Measurements from ENCODE around the gene R3HDM4.
"Not testable (repeated sequence)": the region's sequence is repeated elsewhere in the genome, so short reads cannot be mapped to it uniquely, and the experiment has no call there.

Gene R3HDM4

DNA sequence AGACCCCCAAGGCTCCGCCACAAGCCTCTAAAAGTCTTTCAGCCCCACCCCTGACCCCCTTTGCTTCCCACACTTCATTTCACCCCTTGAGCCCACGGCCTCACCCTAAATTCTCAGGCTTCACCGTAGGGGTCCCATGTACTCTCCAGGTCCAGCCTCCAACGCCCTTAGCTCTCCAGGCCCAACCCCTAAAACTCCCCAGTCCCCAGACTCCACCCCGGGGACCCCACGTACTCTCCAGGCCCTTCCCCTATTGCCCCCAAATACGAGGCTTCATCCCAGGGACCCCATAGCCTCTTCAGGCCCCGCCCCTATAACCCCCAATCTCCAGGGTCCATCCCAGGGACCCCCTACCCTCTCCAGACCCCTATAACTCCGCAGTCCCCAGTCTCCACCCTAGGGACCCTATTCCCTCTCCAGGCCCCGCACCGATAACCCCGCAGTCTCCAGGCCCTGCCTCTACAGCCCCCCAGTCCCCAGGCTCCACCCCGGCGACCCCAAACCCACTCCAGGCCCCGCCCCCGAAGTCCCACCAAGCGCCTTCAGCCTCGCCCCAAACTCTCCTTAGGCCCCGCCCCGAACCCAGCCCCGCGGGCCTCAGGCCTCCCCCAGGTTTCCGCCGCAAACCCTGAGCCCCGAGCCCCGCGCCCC lies 20.7 kb downstream of the R3HDM4 start:
- no peak for DNase-seq (ENCODE audit: low read depth, low spot score)

DNA sequence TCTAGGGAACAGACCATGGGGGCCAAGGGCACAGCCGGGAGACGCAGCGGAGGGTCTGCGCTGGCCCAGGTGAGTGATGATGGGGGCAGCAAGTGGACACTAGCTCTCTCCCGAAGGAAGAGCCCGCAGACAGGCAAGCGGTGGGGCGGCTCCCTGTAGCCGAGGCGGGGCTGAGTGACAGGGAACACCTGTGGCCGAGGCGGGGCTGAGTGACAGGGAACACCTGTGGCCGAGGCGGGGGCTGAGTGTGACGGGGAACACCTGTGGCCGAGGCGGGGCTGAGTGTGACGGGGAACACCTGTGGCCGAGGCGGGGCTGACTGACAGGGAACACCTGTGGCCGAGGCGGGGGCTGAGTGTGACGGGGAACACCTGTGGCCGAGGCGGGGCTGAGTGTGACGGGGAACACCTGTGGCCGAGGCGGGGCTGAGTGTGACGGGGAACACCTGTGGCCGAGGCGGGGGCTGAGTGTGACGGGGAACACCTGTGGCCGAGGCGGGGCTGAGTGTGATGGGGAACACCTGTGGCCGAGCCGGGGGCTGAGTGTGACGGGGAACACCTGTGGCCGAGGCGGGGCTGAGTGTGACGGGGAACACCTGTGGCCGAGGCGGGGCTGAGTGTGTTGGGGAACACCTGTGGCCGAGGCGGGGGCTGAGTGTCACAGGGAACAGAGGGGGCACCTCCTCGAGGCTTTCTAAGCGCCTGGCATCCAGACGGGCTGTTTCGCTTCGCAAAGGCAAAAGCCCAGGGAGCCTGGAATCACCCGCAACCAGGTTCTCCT lies 21.4 kb downstream of the R3HDM4 start:
- not testable (repeated sequence) for DNase-seq (ENCODE audit: low read depth, low spot score)

DNA sequence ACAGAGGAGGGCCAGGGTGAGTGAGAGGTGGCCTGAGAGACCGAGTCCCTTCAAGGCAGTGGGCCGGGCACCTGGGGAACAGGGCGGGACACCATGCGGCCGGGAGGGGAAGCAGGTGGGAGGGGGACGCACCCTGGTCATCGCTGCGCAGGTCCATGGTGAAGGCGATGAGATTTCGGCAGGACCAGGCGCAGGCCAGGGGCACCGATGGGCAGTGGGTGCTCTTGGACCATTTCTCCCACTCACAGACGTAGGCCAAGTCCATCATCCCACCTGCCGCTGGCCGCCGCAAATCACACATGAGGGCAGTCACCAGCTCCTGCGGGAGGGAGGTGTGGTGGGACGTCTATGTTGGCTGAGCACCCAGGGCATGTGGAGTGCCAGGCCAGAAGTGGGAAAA lies 22.2 kb downstream of the R3HDM4 start:
- DNase-seq (ENCODE audit: low read depth, low spot score) = no peak

DNA sequence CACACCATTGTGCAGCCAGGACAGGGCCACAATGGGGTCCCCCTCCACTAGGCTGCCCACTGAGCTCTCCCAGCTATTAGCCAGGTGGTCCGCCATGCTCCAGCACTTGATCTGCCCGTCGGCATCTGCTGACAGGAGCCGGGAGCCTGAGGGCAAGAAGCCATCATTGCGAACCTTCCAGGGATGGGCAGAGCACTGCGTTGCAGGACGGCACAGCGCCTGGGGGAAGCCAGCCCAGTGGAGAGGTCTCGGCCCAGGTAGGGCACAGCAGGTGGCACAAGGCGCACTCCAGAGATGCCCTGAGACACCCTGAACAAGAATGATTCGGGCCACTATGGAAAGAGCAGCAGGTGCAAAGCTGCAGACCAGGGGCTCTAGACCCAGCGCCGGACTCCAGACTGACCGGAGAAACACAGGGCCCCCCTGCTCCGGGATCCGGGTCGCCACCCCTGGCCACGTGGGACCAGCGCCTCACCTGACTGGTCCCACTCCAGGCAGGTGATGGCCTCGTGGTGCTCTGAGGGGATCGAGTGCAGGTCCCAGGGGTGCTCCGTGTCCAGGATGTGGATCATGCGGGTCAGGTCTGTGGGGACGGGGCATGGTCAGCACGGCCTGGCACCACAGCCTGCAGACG lies 23.2 kb downstream of the R3HDM4 start:
- DNase-seq (ENCODE audit: low read depth, low spot score) = no peak

DNA sequence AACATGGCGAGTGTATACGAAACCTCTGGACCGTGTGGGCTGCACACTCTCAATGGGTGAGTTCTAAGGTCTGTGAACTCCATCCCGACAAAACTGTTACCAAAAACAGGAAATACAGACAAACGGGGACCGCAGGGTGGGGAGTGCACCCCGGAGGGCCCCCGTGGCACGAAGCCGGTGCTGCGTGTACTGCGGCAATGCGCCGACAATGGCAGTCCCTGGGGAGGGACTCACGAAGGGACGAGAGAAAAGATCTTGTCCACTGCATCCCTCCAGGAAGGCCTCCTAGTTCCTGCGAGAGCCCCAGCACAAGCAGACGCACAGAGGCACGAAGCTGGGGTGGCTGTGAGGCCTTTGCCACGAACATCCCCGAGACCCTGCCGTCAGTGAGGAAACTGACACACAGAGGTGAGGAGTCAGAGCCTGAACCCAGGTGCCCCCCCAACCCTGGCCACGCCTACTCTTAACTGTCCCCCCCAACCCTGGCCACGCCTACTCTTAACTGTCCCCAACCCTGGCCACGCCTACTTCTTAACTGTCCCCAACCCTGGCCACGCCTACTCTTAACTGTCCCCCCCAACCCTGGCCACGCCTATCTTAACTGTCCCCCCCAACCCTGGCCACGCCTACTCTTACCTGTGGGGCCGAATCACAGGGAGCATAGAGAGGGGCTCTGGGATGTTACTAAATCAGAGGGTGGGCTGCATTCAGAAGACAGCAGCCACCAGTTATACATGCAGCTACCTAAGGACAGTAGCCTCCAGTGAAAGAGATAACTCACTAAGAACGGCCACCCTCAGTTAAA lies 24.2 kb downstream of the R3HDM4 start:
- DNase-seq (ENCODE audit: low read depth, low spot score) = no peak

DNA sequence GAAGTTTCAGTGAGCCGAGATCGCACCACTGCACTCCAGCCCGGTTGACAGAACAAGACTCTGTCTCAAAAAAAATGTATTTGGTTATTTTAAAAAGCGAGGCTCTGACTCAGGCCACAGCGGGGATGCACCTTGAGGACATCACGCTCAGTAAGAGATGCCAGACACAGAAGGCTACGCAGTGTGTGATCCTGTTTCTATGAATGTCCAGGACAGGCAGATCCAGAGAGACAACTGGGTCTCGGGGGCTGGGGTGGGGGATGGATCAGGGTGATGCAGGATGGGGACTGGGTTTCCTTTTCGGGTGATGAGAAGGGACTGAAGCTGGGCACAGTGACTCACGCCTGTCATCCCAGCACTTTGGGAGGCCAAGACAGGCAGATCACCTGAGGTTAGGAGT lies 25.4 kb downstream of the R3HDM4 start:
- no peak for DNase-seq (ENCODE audit: low read depth, low spot score)

DNA sequence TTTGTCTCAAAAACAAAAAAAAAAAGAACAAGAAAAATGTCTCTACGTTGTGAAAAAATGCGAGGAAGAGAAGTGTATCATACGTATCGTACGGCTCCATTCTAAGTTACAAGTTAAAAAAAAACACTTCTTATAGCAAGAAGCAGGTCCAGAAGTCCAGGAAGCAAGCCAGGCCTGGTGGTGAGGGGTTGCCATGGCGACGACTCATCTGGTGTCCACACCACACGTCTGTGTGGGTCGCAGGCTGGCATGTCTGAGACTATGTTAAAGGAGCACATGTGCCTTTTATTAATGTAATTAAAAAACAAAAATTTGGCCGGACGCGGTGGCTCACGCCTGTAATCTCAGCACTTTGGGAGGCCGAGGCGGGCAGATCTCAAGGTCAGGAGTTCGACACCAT lies 25.9 kb downstream of the R3HDM4 start:
- DNase-seq (ENCODE audit: low read depth, low spot score) = peak; percentile 77

DNA sequence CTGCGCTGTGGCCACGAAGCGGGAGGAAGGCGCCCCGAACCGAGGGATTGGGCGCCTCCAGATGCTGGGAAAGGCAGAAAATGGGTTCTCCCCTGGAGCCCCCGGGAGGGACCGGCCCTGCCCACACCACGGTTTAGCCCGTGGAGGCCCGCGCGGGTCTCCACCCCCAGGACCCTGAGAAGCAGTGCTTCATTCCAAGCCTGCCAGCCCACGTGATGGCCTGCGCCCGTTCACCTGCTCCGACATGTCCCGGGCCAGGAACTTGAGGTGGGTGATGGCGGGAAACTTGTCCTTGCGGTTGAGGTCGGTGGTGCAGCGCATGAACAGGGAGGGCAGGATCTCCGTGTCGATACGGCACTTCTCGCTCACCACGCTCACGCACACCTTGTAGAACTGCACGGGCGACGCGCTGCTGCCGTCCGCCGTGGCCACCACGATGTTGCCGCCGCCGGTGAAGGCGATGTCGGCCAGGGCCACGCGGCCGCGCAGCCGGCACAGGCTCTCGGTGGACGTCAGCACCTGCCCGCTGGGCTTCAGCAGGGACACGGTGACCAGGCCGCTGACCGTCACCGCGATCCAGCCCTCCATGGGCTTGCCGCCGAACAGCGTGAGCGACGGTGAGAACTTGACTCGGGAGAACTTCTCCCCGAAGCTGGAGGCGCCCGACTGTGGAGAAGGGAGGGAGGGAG lies 27.3 kb downstream of the R3HDM4 start:
- no peak for DNase-seq (ENCODE audit: low read depth, low spot score)

DNA sequence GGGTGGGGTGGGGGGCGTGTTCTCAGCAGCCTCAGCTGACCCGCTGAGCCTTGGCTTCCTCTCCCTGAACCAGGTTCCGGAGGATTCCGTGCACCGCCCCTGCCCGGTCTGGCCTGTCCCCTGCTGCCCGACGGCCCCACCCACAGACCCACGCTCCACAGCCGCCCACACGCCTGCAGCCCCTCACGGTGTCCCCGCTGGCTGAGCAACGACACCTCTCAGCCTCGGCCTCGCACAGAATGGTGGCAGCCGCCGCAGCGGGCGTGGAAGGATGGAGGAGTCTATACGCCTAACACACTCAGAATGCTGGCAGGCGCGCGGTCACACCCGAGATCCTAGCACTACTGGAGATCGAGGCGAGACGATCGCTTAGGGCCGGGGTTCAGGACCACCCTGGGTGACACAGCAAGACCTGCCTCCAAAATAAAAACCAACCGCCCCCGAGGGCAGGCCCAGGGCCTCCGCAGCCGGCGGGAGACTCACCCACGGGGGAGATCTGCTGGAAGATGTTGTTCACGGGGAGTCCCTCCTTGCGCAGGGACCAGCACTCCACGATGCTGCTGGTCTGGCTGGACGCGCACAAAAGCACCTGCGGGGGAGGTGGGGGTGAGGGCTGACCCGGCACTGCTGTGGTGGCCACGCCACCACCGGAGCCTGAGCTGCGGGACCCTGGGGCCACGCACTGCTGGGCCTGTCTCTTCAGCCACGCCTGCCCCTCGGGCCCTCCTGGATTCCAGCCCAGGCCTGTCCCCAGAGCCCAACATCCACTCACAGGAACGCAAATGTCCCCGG lies 28.4 kb downstream of the R3HDM4 start:
- DNase-seq (ENCODE audit: low read depth, low spot score) = no peak

DNA sequence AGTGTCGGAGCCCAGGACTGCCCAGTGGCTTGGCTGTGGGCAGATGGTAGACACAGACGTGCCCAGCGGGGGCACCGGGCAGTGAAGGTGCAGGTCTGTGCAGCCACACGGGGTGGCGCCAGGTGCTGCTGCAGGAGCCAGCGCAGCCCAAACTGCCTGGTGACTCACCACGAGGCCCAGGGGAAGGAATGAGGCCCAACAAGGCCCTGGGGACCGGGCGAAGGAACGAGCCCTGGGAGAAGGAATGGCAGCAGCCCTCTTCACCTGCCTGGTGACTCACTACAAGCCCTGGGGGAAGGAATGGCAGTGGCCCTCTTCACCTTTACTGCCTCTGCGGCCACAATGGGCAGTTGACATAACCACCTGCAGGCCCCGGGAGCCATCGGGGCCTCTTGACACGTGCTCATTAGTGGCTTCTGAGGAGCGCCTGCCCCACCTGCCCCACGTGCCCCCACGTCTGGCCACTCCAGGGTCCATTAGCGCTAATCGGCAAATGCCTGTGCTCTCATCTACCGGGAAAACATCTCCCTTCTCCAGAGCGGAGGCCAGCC lies 29.3 kb downstream of the R3HDM4 start:
- peak; percentile 36 for DNase-seq (ENCODE audit: low read depth, low spot score)

DNA sequence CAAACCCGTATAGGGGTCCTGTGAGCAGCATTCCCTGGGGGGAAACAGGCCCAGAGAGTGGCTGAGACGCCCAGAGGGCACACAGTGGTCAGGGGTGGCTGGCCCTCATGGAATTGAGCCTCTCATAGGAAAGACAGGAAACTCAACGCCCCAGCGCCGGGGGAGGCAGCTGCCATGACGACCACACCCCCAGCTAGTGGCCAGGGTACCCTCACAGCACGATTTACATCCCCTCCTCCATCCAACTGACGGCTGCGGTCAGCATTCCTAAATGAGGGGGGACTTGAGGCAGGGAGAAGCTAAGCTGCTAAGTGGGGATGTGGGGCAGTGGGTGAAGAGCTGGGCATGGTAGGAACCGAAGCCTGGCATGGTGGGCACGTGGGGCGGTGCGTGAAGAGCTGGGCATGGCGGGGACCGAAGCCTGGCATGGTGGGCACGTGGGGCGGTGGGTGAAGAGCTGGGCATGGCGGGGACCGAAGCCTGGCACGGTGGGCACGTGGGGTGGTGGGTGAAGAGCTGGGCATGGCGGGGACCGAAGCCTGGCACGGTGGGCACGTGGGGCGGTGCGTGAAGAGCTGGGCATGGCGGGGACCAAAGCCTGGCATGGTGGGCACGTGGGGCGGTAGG lies 30.0 kb downstream of the R3HDM4 start:
- DNase-seq (ENCODE audit: low read depth, low spot score) = no peak

DNA sequence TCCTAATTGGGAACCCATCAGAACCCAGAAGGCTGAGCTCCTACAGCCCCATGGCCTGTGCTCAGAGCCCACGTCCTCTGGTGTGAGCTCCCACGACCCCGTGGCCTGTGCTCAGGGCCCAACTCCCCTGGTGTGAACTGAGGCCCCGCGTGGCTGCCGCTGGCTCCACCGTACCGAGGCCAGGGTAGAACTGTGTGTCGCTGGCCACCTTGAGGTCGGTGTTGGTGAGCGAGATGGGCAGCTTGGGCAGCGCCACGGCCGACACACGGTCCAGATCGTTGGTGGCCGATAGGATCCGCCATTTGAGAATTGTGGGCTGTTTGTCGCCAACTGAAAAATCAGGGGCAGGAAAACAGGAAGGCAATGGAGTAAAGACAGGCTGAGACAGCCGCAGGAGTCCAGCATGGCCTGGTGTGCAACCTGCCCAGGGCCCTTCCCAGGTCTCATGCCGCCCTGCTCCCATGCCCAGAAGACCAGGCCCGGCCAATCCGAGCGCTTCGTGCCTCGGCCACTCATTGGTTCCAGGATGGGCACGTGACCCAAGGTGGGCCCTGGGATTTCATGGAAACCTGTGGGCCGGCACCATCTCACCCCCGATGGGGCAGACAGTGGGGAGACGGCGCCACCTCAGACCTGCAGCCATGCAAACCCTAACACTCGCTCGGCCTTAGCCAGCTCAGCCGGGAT lies 31.5 kb downstream of the R3HDM4 start:
- no peak for DNase-seq (ENCODE audit: low read depth, low spot score)

DNA sequence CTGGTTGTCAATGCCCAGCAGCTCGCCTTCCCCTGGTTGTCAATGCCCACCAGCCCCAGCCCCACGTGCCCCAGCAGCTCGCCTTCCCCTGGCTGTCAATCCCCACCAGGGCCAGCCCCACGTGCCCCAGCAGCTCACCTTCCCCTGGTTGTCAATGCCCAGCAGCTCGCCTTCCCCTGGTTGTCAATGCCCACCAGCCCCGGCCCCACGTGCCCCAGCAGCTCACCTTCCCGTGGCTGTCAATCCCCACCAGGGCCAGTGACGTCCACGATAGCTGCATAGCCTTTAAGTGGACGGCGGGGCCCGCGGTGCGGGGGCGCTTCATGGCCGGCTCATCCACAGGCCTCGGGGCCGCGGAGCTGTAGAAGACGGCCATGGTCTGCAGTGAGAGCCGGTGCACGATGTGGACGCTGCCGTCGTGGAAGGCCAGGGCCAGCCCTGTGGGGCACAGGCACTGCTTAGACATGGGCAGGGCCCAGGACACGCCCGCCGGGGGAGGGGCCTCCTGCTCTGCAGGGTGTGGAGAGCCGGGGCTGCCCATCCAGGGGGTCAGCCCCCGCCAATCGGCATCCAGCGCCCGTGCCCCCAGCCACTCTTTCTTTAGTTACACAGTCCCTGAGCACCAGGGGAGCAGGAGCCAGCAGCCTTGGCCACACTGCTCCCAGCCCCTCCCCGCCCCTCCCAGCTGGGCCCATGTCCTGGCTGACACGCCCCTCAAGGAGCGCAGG lies 33.1 kb downstream of the R3HDM4 start:
- DNase-seq (ENCODE audit: low read depth, low spot score) = no peak

DNA sequence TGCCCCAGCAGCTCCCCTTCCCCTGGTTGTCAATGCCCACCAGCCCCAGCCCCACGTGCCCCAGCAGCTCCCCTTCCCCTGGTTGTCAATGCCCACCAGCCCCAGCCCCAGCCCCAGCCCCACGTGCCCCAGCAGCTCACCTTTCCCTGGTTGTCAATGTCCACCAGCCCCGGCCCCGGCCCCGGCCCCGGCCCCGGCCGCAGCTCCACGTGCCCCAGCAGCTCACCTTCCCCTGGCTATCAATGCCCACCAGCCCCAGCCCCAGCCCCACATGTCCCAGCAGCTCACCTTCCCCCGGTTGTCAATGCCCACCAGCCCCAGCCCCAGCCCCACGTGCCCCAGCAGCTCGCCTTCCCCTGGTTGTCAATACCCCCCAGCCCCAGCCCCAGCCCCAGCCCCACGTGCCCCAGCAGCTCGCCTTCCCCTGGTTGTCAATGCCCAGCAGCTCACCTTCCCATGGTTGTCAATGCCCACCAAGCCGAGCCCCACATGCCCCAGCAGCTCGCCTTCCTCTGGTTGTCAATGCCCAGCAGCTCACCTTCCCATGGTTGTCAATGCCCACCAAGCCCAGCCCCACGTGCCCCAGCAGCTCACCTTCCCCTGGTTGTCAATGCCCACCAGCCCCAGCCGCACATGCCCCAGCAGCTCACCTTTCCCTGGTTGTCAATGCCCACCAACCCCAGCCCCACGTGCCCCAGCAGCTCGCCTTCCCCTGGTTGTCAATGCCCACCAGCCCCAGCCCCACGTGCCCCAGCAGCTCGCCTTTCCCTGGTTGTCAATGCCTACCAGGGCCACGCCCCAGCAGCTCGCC lies 34.1 kb downstream of the R3HDM4 start:
- not testable (repeated sequence) for DNase-seq (ENCODE audit: low read depth, low spot score)

DNA sequence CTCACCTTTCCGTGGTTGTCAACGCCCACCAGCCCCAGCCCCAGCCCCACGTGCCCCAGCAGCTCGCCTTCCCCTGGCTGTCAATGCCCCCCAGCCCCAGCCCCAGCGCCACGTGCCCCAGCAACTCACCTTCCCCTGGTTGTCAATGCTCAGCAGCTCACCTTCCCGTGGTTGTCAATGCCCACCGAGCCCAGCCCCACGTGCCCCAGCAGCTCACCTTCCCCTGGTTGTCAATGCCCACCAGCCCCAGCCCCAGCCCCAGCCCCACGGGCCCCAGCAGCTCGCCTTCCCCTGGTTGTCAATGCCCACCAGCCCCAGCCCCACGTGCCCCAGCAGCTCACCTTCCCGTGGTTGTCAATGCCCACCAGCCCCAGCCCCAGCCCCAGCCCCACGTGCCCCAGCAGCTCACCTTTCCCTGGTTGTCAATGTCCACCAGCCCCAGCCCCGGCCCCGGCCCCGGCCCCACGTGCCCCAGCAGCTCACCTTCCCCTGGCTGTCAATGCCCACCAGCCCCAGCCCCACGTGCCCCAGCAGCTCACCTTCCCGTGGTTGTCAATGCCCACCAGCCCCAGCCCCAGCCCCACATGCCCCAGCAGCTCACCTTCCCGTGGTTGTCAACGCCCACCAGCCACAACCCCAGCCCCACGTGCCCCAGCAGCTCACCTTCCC lies 34.9 kb downstream of the R3HDM4 start:
- DNase-seq (ENCODE audit: low read depth, low spot score) = not testable (repeated sequence)

DNA sequence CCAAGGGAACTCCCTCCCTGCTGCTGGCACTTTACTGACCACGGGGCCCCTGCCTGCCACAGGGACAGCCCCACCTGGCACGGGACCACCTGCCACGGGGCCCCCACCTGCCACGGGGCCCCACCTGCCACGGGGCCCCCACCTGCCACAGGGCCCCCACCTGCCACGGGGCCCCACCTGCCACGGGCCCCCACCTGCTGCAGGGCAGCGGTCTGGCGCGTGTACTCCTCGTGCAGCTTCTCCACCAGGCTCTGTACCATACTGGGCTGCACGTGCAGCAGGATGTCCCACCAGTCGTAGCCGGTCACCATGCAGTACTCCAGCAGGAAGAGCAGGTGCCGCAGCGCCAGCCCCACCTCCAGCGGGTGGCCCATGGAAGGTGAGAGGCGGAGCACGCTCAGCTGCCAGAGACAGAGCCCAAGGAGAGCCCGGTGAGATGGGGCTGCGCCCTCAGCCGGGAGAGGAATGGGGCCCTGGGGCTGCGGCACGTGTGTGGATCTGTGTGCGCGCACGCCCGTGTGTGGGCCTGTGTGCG lies 36.2 kb downstream of the R3HDM4 start:
- no peak for DNase-seq (ENCODE audit: low read depth, low spot score)

DNA sequence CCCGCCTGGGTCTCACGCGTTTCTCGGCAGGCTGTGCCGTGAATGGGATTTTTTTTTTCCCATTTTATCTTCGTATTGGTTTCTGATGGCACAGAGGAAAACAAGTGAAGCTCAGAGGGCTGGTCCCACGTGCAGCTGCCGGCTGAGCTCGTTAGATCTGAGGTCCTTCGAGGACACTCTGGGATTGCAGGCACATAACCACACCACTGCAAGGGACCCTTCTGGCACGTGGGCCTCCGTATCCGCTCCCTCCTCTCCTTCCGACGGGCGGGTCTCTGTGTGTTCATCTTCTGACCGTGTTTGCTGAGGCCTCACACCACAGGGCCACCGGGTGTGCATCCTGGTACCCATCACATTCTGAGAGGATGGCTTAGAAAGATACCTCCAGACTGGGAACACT lies 36.9 kb downstream of the R3HDM4 start:
- no peak for DNase-seq (ENCODE audit: low read depth, low spot score)

Data from astrocyte of the hippocampus (primary cell).